Effector CD4-positive, alpha-beta T cell (primary cell): Measurements from ENCODE around the gene MGARP. TPM values are rescaled to one million over a fixed set of nuclear protein-coding genes. Genes with fewer than 3 reads are reported as not detected.
"Not testable (repeated sequence)": the region's sequence is repeated elsewhere in the genome, so short reads cannot be mapped to it uniquely, and the experiment has no call there.

Source experiments
- DNase-seq: peaks from one replicate; pipeline ENCODE4 v3.0.0-alpha.2; 2020
- total RNA-seq: gene quantifications from one replicate; lab custom pipeline; 2026; lab: John Stamatoyannopoulos, UW

MGARP gene
- total RNA-seq = not detected

GRCh38 chr4:139279760-139280620 is at the start of gene MGARP:
Gene MGARP, minus strand, starts transcription at chr4:139280225. Its CDS starts 67 bp downstream, at chr4:139280158.
- no peak for DNase-seq

- DNase-seq = no peak
These were observed 49.7 kb upstream of the MGARP start for GRCh38 chr4:139329665-139330200.

GRCh38 chr4:139324620-139325019 is 44.6 kb upstream of the MGARP start:
- DNase-seq = no peak

- not testable (repeated sequence) for DNase-seq
These were observed 42.5 kb upstream of the MGARP start for GRCh38 chr4:139322541-139322940.

- DNase-seq = not testable (repeated sequence)
These were observed 42.0 kb upstream of the MGARP start for GRCh38 chr4:139322070-139322469.

GRCh38 chr4:139319571-139319970 is 39.5 kb upstream of the MGARP start:
- DNase-seq = no peak

GRCh38 chr4:139317635-139318034 is 37.6 kb upstream of the MGARP start:
- DNase-seq = no peak

- DNase-seq = no peak
These were observed 36.7 kb upstream of the MGARP start for GRCh38 chr4:139316733-139317132.

GRCh38 chr4:139315221-139315675 is 35.2 kb upstream of the MGARP start:
- DNase-seq = no peak

GRCh38 chr4:139314047-139314800 is 34.2 kb upstream of the MGARP start:
- DNase-seq = no peak

- DNase-seq = not testable (repeated sequence)
These were observed 33.4 kb upstream of the MGARP start for GRCh38 chr4:139313414-139313813.

GRCh38 chr4:139312552-139313332 is 32.7 kb upstream of the MGARP start:
- no peak for DNase-seq

- no peak for DNase-seq
These were observed 31.9 kb upstream of the MGARP start for GRCh38 chr4:139311909-139312308.

- no peak for DNase-seq
These were observed 24.9 kb upstream of the MGARP start for GRCh38 chr4:139304920-139305319.

GRCh38 chr4:139301821-139302611 is 22.0 kb upstream of the MGARP start, which contains the start of gene NDUFC1:
Gene NDUFC1, minus strand, starts transcription at chr4:139302477. Its CDS starts 6,679 bp downstream, at chr4:139295798.
- DNase-seq = peak; percentile 65

GRCh38 chr4:139301113-139301820 is 21.2 kb upstream of the MGARP start, which contains the start of gene NAA15:
Gene NAA15, plus strand, starts transcription at chr4:139301505. Its CDS starts 273 bp downstream, at chr4:139301778.
- DNase-seq = peak; percentile 97

- DNase-seq = peak; percentile 13
These were observed 20.5 kb upstream of the MGARP start for GRCh38 chr4:139300431-139301112.

- no peak for DNase-seq
These were observed 19.5 kb upstream of the MGARP start for GRCh38 chr4:139299536-139299935.

- no peak for DNase-seq
These were observed 17.0 kb upstream of the MGARP start for GRCh38 chr4:139297001-139297410.

GRCh38 chr4:139295942-139296299 is 15.9 kb upstream of the MGARP start:
- DNase-seq = no peak
